GM19043 (cell line): ENCODE measurements around the gene F8.

Experiments used
- ATAC-seq: cut with Tn5 transposase; IDR thresholded peaks from one replicate; pipeline ENCODE4 v1.9.1; 2021; ENCODE audit warnings: low read depth; ENCODE audit not compliant: unreplicated experiment

The F8 gene

DNA sequence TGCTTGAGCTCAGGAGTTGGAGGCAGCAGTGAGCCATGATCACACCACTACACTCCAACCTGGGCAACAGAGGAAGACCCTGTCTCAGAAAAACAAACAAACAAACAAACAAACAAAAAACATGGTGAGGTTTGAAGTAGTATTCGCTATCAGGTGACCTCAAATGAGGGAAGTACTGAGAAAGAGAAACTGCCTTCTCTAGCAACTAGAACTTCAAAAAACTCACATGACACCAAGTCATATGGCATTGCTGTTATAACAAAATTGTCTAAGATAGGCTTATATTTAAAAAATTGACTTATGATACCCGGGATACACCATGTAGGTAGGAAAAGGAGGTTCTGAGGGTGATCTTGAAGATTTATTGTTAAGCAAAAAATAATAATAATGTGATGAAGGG is 227.5 kb downstream of the F8 start:
- no peak for ATAC-seq

DNA sequence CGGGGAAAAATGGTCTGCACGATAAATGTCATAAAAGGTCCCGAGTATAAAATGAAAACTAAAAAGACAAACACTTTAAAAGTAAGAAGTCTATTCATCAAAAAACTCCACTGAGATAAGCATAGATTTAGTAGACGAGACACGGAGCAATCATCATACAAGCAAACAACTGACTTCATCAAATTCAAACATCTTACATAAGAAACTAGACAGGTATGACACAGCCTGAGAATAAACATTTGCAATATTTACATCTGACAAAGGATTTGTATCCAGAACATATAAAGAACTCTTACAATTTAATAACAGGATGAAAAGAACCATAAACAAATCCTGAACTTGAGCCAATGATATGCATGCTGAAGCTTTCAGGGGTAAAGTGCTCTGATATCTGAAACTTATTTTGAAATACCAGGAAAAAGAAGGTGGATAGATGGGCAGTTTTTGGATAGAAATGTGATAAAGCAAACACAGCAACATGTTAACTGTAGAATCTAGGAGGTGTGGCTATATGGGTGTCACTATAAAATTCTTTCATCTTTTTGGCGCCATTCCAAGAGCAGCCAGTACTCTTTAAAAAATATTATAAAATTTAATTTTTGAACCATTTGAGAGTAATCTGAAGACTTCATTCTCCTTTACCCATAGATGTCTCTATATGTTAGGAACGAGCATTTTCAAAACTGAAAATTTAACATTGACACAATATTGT is 229.3 kb downstream of the F8 start:
- ATAC-seq = no peak

DNA sequence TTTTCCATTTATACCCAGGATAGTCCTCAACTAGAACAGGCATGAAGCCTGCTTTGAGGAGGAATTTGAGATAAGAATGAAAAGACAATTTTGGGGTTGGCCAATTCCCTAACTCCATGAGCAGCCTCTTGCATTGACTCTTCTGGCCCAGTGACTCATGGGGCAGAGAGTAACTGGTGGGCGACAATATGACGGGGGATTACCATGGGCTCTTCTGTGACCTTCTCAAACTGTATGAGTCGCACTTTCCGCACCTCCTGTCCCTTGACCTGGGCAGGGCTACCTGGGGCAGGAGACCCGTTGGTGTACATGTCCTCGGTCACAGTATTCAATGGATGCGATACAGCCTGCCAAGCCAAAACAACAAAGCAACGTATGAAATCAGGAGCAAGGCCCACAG is 230.6 kb downstream of the F8 start:
- ATAC-seq = no peak

DNA sequence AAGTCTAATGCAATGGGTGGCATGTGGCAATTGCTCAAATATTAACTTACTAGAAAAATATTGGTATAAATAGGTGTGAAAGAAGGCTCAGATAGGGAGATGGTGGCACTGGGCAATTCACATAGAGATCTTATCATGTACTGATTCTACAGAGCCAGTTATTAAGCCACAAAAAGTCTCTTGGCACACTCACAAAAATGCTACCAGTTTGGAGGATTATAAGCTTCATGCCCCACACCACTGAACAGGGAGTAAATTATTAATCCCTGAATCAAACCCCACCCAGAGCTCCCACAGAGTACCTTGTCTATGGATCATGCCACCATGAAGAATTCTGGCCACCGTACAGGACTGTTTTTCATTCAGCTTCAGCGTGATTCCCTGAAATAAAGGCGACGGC is 231.1 kb downstream of the F8 start:
- no peak for ATAC-seq
